ENCODE measurements around the gene ELL2.

Gene ELL2

GRCh38 chr5:95862671-95863382, 98.8 kb downstream of the ELL2 start:
- TF ChIP-seq CTCF (IDR thresholded peaks at IDR 0.05; ENCODE audit: control insufficient read depth, insufficient read depth, low read depth, low read length, missing control alignments): no peak
- H3K4me3 ChIP-seq (ENCODE audit: control insufficient read depth, low read depth, low read length): no peak overlapping the region
- no peak for DNase-seq (ENCODE audit: low read depth)

GRCh38 chr5:95861864-95862561, 99.6 kb downstream of the ELL2 start:
- DNase-seq (ENCODE audit: low read depth): peak; percentile 63
- peak; percentile 23 for TF ChIP-seq CTCF (IDR thresholded peaks at IDR 0.05; ENCODE audit: control insufficient read depth, insufficient read depth, low read depth, low read length, missing control alignments)
- no peak overlapping the region for H3K4me3 ChIP-seq (ENCODE audit: control insufficient read depth, low read depth, low read length)

GRCh38 chr5:95861221-95861863, 100.3 kb downstream of the ELL2 start:
- H3K4me3 ChIP-seq (ENCODE audit: control insufficient read depth, low read depth, low read length): no peak overlapping the region
- no peak for TF ChIP-seq CTCF (IDR thresholded peaks at IDR 0.05; ENCODE audit: control insufficient read depth, insufficient read depth, low read depth, low read length, missing control alignments)
- peak; percentile 98 for DNase-seq (ENCODE audit: low read depth)

GRCh38 chr5:95859661-95860060, 102.0 kb downstream of the ELL2 start:
- TF ChIP-seq CTCF (IDR thresholded peaks at IDR 0.05; ENCODE audit: control insufficient read depth, insufficient read depth, low read depth, low read length, missing control alignments): no peak
- H3K4me3 ChIP-seq (ENCODE audit: control insufficient read depth, low read depth, low read length): peak overlapping the region; percentile 17
- no peak for DNase-seq (ENCODE audit: low read depth)

GRCh38 chr5:95858661-95859595, 102.7 kb downstream of the ELL2 start:
- DNase-seq (ENCODE audit: low read depth): peak; percentile 97
- H3K4me3 ChIP-seq (ENCODE audit: control insufficient read depth, low read depth, low read length): peak overlapping the region; percentile 56
- peak; percentile 98 for TF ChIP-seq CTCF (IDR thresholded peaks at IDR 0.05; ENCODE audit: control insufficient read depth, insufficient read depth, low read depth, low read length, missing control alignments)

GRCh38 chr5:95858023-95858461, 103.6 kb downstream of the ELL2 start:
- DNase-seq (ENCODE audit: low read depth): peak; percentile 78
- no peak for TF ChIP-seq CTCF (IDR thresholded peaks at IDR 0.05; ENCODE audit: control insufficient read depth, insufficient read depth, low read depth, low read length, missing control alignments)
- H3K4me3 ChIP-seq (ENCODE audit: control insufficient read depth, low read depth, low read length): peak overlapping the region; percentile 56

Measured in AG09309 (cell line).